ENCODE measurements around the gene ARHGAP28.

The ARHGAP28 gene

GRCh38 chr18:6687676-6688075 is 41.8 kb upstream of the ARHGAP28 start:
- no peaks in the 10 kb centered on the region for H3K27me3 ChIP-seq

GRCh38 chr18:6708890-6709289 is 20.6 kb upstream of the ARHGAP28 start:
- Histone ChIP-seq H3K4me3 (ENCODE audit: low read depth in 1 of 2, low read length in 1 of 2) (no peak overlapping the region), H3K27ac (no peak overlapping the region), H3K4me1 (ENCODE audit: control insufficient read depth in 1 of 2, insufficient read depth in 1 of 2, low read depth in 1 of 2, low read length in 1 of 2) (no peaks in the 10 kb centered on the region), H3K9me3 (no peaks in the 10 kb centered on the region), H3K36me3 (no peaks in the 10 kb centered on the region), H3K27me3 (no peaks in the 10 kb centered on the region)
- no peak for TF ChIP-seq CTCF (IDR thresholded peaks at IDR 0.05)

More at GRCh38 chr18:6687676-6688075, 41.8 kb upstream of the ARHGAP28 start:
- Histone ChIP-seq H3K9me3 (no peaks in the 10 kb centered on the region), H3K4me3 (ENCODE audit: low read depth in 1 of 2, low read length in 1 of 2) (no peak overlapping the region), H3K4me1 (ENCODE audit: control insufficient read depth in 1 of 2, insufficient read depth in 1 of 2, low read depth in 1 of 2, low read length in 1 of 2) (no peaks in the 10 kb centered on the region), H3K36me3 (no peaks in the 10 kb centered on the region), H3K27ac (no peak overlapping the region)
- no peak for TF ChIP-seq CTCF (IDR thresholded peaks at IDR 0.05)

DNA sequence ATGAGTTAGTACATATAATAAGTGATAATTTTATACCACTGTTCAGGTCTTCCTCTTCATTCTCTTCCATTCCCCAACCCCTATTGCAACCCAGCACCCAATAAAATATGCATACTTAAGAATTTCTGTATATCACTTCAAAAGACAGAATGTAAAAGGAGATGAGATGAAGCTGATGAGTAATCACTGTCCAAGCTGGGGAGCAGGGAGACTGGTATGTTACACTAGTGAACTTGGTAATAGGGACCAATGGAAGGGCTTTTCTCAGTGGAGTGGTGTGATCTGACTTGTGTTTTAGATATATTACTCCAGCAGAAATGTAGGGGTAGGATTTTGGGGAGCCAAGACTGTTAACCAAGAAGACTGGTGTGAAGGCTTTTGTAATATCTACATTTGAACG is 18.0 kb upstream of the ARHGAP28 start:
- H3K36me3 ChIP-seq: no peaks in the 10 kb centered on the region
- no peaks in the 10 kb centered on the region for H3K4me1 ChIP-seq (ENCODE audit: control insufficient read depth in 1 of 2, insufficient read depth in 1 of 2, low read depth in 1 of 2, low read length in 1 of 2)
- H3K9me3 ChIP-seq: no peaks in the 10 kb centered on the region
- no peaks in the 10 kb centered on the region for H3K27me3 ChIP-seq
- H3K4me3 ChIP-seq (ENCODE audit: low read depth in 1 of 2, low read length in 1 of 2): no peak overlapping the region
- TF ChIP-seq CTCF (IDR thresholded peaks at IDR 0.05): no peak
- no peak overlapping the region for H3K27ac ChIP-seq

DNA sequence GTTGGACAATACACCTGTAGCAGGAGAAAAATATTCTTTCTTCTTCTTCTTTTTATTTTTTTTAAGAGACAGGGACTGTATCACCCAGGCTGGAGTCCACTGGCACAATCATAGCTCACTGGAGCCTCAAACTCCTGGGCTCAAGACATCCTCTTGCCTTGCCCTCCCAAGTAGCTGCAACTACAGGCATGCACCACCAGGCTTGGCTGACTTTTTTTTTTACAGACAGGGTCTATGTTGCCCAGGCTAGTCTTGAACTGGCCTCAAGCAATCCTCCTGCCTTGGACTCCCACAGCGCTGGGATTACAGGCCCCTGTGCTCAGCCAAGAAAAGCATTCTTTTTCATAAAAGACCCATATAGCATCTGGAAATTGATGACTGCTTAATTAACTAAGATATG is 17.1 kb upstream of the ARHGAP28 start:
- no peak for TF ChIP-seq CTCF (IDR thresholded peaks at IDR 0.05)
- H3K27ac ChIP-seq: no peak overlapping the region
- no peaks in the 10 kb centered on the region for H3K4me1 ChIP-seq (ENCODE audit: control insufficient read depth in 1 of 2, insufficient read depth in 1 of 2, low read depth in 1 of 2, low read length in 1 of 2)
- H3K27me3 ChIP-seq: no peaks in the 10 kb centered on the region
- H3K36me3 ChIP-seq: no peaks in the 10 kb centered on the region
- no peaks in the 10 kb centered on the region for H3K9me3 ChIP-seq
- H3K4me3 ChIP-seq (ENCODE audit: low read depth in 1 of 2, low read length in 1 of 2): no peak overlapping the region

GRCh38 chr18:6714010-6714409 is 15.5 kb upstream of the ARHGAP28 start:
- no peak for TF ChIP-seq CTCF (IDR thresholded peaks at IDR 0.05)
- no peaks in the 10 kb centered on the region for H3K4me1 ChIP-seq (ENCODE audit: control insufficient read depth in 1 of 2, insufficient read depth in 1 of 2, low read depth in 1 of 2, low read length in 1 of 2)
- no peaks in the 10 kb centered on the region for H3K36me3 ChIP-seq
- no peaks in the 10 kb centered on the region for H3K27me3 ChIP-seq
- no peaks in the 10 kb centered on the region for H3K9me3 ChIP-seq
- no peak overlapping the region for H3K27ac ChIP-seq
- no peak overlapping the region for H3K4me3 ChIP-seq (ENCODE audit: low read depth in 1 of 2, low read length in 1 of 2)

DNA sequence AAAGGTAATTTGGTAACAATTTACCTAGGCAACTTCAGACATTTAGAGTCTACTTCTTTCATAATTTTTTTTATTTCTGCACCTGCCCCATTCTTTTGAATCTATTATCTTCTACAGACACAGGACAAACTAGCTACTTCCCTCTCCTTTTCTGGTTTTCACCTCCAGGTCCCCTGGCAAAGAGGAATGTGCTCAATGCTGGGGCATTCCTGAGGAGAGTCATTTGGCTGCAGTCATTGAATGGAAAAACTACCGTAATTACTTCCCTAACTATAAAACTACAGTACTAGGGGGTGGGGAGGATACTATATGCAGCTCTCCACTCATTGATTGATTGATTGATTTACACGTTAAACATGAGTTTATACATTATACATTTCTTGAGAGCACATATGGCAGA is 11.2 kb upstream of the ARHGAP28 start:
- Histone ChIP-seq H3K27ac (no peak overlapping the region), H3K9me3 (no peaks in the 10 kb centered on the region), H3K27me3 (no peaks in the 10 kb centered on the region), H3K4me3 (ENCODE audit: low read depth in 1 of 2, low read length in 1 of 2) (no peak overlapping the region), H3K36me3 (no peaks in the 10 kb centered on the region), H3K4me1 (ENCODE audit: control insufficient read depth in 1 of 2, insufficient read depth in 1 of 2, low read depth in 1 of 2, low read length in 1 of 2) (no peaks in the 10 kb centered on the region)
- no peak for TF ChIP-seq CTCF (IDR thresholded peaks at IDR 0.05)
